DOHH2 (cell line): ENCODE results near the gene GAB1.

Source experiments
- CTCF ChIP-seq: fragments of 200-600 bp; sonication (generic); IDR thresholded peaks from one replicate; pipeline ENCODE4 v1.5.1; 2014; ENCODE audit warnings: antibody characterized with exemption, mild to moderate bottlenecking, low read depth, low read length; ENCODE audit not compliant: poor library complexity, severe bottlenecking
- EZH2phosphoT487 ChIP-seq: fragments of 200-600 bp; sonication (generic); IDR thresholded peaks from 2 replicates; pipeline ENCODE4 v1.6.1; 2017; ENCODE audit warnings: borderline replicate concordance, mild to moderate bottlenecking, antibody characterized with exemption, low read length, moderate library complexity, mixed read lengths

- TF ChIP-seq CTCF: no peak
- TF ChIP-seq EZH2phosphoT487: no peak
Measured at GRCh38 chr4:143339497-143339896, 2.8 kb downstream of the GAB1 start.
